Body of pancreas (tissue), 4 donors: ENCODE data around the gene LMAN2. TPM values are rescaled to one million over a fixed set of nuclear protein-coding genes. Genes with fewer than 3 reads are reported as not detected.

Experiments used
- ATAC-seq: fragments of 150-250 bp; one replicate; pipeline ENCODE4 v1.9.1; 2016
- DNase-seq, 4 donors: peaks; one replicate each; pipeline ENCODE4 v3.0.0-alpha.2; 2019
- H3K27ac ChIP-seq, 4 donors: fragments of 200-600 bp; sonication (generic); 1 replicate in 3 of 4; 2 replicates in 1 of 4; pipeline versions ENCODE4 v1.5.1 to v1.6.1; 2016 to 2019; ENCODE audit warnings: mild to moderate bottlenecking in 1 of 4, mixed read lengths in 1 of 4, moderate library complexity in 1 of 4
- H3K27me3 ChIP-seq, 2 donors: fragments of 200-600 bp; sonication (generic); one replicate each; pipeline ENCODE4 v1.6.0; 2016; ENCODE audit warnings: mild to moderate bottlenecking in 1 of 2
- H3K36me3 ChIP-seq, 2 donors: fragments of 200-600 bp; sonication (generic); replicated peaks in 1 of 2; 2 replicates each; pipeline ENCODE4 v1.5.1; 2016; ENCODE audit warnings: low read depth in 2 of 2; ENCODE audit not compliant: insufficient read depth in 1 of 2
- H3K4me1 ChIP-seq: fragments of 200-600 bp; sonication (generic); one replicate; pipeline ENCODE4 v1.6.0; 2016
- H3K4me3 ChIP-seq, 2 donors: fragments of 200-600 bp; sonication (generic); 1 replicate in 1 of 2; 2 replicates in 1 of 2; pipeline ENCODE4 v1.5.1; 2016 to 2019
- H3K9me3 ChIP-seq, 3 donors: fragments of 200-600 bp; sonication (generic); 1 replicate in 2 of 3; 2 replicates in 1 of 3; pipeline ENCODE4 v1.5.1; 2016
- POLR2A ChIP-seq, 3 donors: fragments of 450-650 bp; IDR thresholded peaks; one replicate each; pipeline ENCODE4 v1.6.1; 2016; ENCODE audit warnings: antibody characterized with exemption in 3 of 3, mild to moderate bottlenecking in 2 of 3
- WGBS, 2 donors: methylation state at CpG; one replicate each; pipeline ENCODE4 v1.1.5; 2017; 5-methylcytosine and 5-hydroxymethylcytosine counted together
- intact Hi-C: fragments of 100-400 bp; cut with DNase I; formaldehyde crosslinking; loops from one replicate; pipeline ENCODE4 v1.15.1; 2023
- total RNA-seq, 2 donors: library from RNA; depleted of rRNA; stranded (reverse); fragments of >200 nt; gene quantifications; one replicate each; pipeline ENCODE4 v1.1.0, GENCODE V29; 2016
- TF ChIP-seq, protein P1 (sequence below), 7 experiments: fragments of 450-650 bp in 4 of 7; fragments of 200-600 bp in 3 of 7; sonication (generic) in 3 of 7; IDR thresholded peaks; one replicate each; pipeline ENCODE4 v1.5.1; 2016 to 2019; ENCODE audit warnings: antibody characterized with exemption in 7 of 7

LMAN2 gene
- total RNA-seq, 2 donors from 2014 or later: 218 to 227 TPM

DNA sequence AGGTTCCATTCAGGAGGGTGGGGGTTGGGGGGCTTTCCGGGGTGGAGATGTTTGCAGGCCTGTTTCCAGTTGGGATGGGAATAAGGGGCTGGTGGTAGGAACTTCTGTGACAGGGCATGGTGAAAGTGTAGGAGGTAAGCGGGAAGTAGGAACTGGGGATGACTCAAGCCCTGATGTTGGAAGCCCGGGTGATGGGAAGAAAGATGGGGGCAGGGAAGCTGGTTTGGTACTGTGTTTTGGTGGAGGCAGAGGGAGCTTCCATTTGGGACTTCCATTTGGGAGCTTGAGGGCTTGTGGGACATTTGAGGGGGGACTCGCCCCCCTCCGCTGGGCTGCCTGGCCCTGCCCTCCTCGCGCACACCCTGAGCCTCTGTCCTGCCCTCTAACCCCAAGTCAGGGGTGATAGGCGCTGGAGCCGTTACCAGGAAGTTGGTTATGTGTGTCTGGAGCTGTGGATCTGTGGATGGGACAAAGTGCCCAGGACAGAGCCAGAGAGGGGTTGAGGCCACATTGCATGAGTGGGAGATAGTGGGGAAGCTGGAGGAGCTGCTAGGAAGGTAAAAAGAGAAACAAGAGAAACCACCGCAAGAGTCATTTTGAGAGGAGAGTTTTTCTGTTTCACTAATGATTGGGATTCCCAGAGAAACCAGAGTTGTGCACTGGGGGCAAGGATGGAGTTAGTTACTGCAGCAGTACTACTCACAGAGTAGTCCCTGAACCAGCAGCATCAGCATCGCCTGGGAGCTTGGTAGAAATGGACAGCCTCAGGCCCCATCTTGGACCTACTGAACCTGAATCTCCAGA, 12.9 kb upstream of the LMAN2 start:
- WGBS, 2 donors: 87 to 89% methylated on average over 10 to 11 of the region's 11 CpGs
- H3K4me3 ChIP-seq: no peak overlapping the region
- no peaks in the 10 kb centered on the region for H3K36me3 ChIP-seq
- no peaks in the 10 kb centered on the region for H3K9me3 ChIP-seq
- intact Hi-C loops: no loop called here
- no peak for ATAC-seq
- H3K27me3 ChIP-seq: no peaks in the 10 kb centered on the region
- no peak for TF ChIP-seq POLR2A (IDR thresholded peaks at IDR 0.05)
- TF ChIP-seq, protein P1, sequence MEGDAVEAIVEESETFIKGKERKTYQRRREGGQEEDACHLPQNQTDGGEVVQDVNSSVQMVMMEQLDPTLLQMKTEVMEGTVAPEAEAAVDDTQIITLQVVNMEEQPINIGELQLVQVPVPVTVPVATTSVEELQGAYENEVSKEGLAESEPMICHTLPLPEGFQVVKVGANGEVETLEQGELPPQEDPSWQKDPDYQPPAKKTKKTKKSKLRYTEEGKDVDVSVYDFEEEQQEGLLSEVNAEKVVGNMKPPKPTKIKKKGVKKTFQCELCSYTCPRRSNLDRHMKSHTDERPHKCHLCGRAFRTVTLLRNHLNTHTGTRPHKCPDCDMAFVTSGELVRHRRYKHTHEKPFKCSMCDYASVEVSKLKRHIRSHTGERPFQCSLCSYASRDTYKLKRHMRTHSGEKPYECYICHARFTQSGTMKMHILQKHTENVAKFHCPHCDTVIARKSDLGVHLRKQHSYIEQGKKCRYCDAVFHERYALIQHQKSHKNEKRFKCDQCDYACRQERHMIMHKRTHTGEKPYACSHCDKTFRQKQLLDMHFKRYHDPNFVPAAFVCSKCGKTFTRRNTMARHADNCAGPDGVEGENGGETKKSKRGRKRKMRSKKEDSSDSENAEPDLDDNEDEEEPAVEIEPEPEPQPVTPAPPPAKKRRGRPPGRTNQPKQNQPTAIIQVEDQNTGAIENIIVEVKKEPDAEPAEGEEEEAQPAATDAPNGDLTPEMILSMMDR (IDR thresholded peaks at IDR 0.05): no peak
- no peak for DNase-seq
- H3K4me1 ChIP-seq: peaks cover 59% of the 10 kb centered on the region
- H3K27ac ChIP-seq: no peak overlapping the region

DNA sequence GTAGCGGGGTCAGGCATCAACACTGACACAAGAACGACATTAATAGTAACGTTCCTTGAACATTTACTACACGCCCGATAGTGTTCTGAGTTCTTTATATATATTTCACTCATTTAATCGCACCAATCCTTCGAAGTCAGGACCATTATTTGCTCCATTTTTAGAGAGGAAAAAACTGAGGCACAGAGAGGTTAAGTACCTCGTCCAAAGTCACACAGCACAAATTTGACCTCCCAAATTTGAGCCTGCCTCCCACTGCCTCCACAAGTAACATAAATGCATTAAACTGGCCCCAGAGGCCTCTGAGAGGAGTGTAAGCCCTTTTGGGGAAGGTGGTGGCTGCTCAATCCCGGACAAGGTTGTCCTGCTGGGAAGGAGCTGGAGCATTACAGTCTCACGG, 12.1 kb upstream of the LMAN2 start:
- Histone ChIP-seq H3K27me3 (no peaks in the 10 kb centered on the region), H3K9me3 (no peaks in the 10 kb centered on the region), H3K4me1 (peaks cover 51% of the 10 kb centered on the region), H3K36me3 (no peaks in the 10 kb centered on the region), H3K27ac (peak overlapping the region in 3 of 4 donors; percentile 51 to 75 (median 72)), H3K4me3 (no peak overlapping the region)
- DNase-seq (no peak), ATAC-seq (no peak)
- TF ChIP-seq POLR2A (IDR thresholded peaks at IDR 0.05): no peak
- TF ChIP-seq, protein P1 (IDR thresholded peaks at IDR 0.05): no peak
- 31 to 33% methylated on average over 10 of the region's 10 CpGs for WGBS, 2 donors
- intact Hi-C loops: no loop called here

DNA sequence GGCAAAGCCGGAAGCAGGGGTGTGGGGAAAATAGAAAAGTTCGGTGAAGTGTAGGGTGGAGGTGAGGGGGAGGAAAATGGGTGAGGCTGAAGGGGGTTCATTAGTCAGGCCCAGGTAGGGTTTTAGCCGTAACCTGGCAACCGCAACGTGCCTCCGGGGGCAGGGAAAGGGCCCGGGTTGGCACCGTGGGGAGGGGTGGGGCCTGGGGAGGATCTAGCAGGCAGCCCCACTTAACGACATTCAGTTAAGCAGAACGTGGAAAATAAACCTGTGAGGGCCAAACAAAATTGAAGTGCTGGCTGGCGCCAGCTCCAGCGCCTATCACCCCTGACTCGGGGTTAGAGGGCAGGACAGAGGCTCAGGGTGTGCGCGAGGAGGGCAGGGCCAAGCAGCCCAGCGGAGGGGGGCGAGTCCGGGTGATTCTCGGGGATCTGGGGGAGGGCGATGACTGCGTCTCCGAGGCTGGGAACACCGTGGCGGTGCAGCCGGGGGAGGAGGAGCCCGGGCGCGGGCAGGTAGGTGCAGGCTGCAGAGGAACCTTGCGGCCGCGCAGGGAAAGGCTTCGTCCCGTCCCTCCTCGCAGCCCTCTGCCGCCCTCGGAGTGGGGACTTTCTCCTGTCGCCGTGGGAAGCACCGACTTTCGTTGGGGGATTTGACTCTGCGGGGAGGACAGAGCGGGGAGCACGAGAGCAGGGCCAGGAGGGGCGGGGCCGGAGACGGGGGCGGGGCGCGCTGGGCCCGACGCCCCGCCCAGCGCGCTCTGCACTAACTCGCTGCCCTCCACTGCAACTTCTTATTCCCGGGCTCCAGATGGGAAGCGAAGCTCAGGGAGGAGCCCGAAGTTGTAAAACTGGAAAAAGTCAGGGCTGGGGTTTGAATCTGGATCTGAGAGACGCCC, 11.4 kb upstream of the LMAN2 start:
- peak in 2 of 3 donors; percentile 50 to 53 for TF ChIP-seq POLR2A (IDR thresholded peaks at IDR 0.05)
- TF ChIP-seq, protein P1 (IDR thresholded peaks at IDR 0.05): peak in 4 of 7 experiments; percentile 4 to 33 (median 20)
- Histone ChIP-seq H3K27ac (peak overlapping the region; percentile 51 to 75 (median 68)), H3K4me1 (peaks cover 44% of the 10 kb centered on the region), H3K27me3 (no peaks in the 10 kb centered on the region), H3K4me3 (peak overlapping the region in 1 of 2 donors; percentile 25), H3K9me3 (no peaks in the 10 kb centered on the region), H3K36me3 (no peaks in the 10 kb centered on the region)
- DNase-seq: peak; percentile 76 to 86 (median 79)
- intact Hi-C loops: no loop called here
- 3 to 9% methylated on average over 29 to 54 of the region's 59 CpGs for WGBS, 2 donors
- ATAC-seq: peak; percentile 66

- H3K27ac ChIP-seq: peak overlapping the region; percentile 51 to 75 (median 68)
- 73 to 75% methylated on average over 6 to 8 of the region's 8 CpGs for whole genome bisulfite sequencing, 2 donors
- no peaks in the 10 kb centered on the region for H3K36me3 ChIP-seq
- DNase-seq (no peak), ATAC-seq (no peak)
- no peaks in the 10 kb centered on the region for H3K9me3 ChIP-seq
- intact Hi-C loops: no loop called here
- H3K27me3 ChIP-seq: no peaks in the 10 kb centered on the region
- TF ChIP-seq POLR2A (IDR thresholded peaks at IDR 0.05): no peak
- TF ChIP-seq, protein P1 (IDR thresholded peaks at IDR 0.05): no peak
- H3K4me1 ChIP-seq: peaks cover 38% of the 10 kb centered on the region
- no peak overlapping the region for H3K4me3 ChIP-seq
Observed at GRCh38 chr5:177362292-177362609, 10.8 kb upstream of the LMAN2 start.
